Mammary epithelial cell (primary cell): Measurements from ENCODE around the gene CACNA1A.
A peak's percentile ranks its signal among the peaks of the same experiment; 100 is the strongest.

Experiments
- CTCF ChIP-seq, 2 donors: IDR thresholded peaks in 1 of 2; conservative IDR thresholded peaks in 1 of 2; 2 replicates each; pipeline ENCODE4 v1.5.1; 2011 to 2012; ENCODE audit warnings: inconsistent platforms in 2 of 2, low read length in 2 of 2, mild to moderate bottlenecking in 2 of 2, control low read depth in 1 of 2, low read depth in 1 of 2; ENCODE audit not compliant: insufficient read depth in 1 of 2; ENCODE audit errors: extremely low read depth in 1 of 2
- EZH2 ChIP-seq: IDR thresholded peaks from 2 replicates; pipeline ENCODE4 v1.6.1; 2012; ENCODE audit warnings: low read length, inconsistent platforms, borderline replicate concordance

- TF ChIP-seq CTCF (conservative IDR thresholded peaks at IDR 0.05 in 1 of 2, IDR thresholded peaks at IDR 0.05 in 1 of 2; ENCODE audit: extremely low read depth in 1 of 2, insufficient read depth in 1 of 2, low read depth in 1 of 2, low read length in 2 of 2), result peak in 1 of 2 donors; percentile 10
- TF ChIP-seq EZH2, result no peak
Measured at GRCh38 chr19:13260883-13261653, 245.2 kb downstream of the CACNA1A start.
